ENCODE results near the gene PPTC7.

- TF ChIP-seq SNAI2 (CRISPR knock-in tag; IDR thresholded peaks at IDR 0.05) (no peak), CSRNP3 (CRISPR knock-in tag; IDR thresholded peaks at IDR 0.05) (no peak), ESRRG (CRISPR knock-in tag; IDR thresholded peaks at IDR 0.05) (no peak), BACH2 (CRISPR knock-in tag; IDR thresholded peaks at IDR 0.05; ENCODE audit: borderline replicate concordance) (no peak), ARNTL (CRISPR knock-in tag; IDR thresholded peaks at IDR 0.05; ENCODE audit: borderline replicate concordance, low read depth) (no peak), ZNF8 (CRISPR knock-in tag; IDR thresholded peaks at IDR 0.05) (no peak)
- TF ChIP-seq, protein P1, sequence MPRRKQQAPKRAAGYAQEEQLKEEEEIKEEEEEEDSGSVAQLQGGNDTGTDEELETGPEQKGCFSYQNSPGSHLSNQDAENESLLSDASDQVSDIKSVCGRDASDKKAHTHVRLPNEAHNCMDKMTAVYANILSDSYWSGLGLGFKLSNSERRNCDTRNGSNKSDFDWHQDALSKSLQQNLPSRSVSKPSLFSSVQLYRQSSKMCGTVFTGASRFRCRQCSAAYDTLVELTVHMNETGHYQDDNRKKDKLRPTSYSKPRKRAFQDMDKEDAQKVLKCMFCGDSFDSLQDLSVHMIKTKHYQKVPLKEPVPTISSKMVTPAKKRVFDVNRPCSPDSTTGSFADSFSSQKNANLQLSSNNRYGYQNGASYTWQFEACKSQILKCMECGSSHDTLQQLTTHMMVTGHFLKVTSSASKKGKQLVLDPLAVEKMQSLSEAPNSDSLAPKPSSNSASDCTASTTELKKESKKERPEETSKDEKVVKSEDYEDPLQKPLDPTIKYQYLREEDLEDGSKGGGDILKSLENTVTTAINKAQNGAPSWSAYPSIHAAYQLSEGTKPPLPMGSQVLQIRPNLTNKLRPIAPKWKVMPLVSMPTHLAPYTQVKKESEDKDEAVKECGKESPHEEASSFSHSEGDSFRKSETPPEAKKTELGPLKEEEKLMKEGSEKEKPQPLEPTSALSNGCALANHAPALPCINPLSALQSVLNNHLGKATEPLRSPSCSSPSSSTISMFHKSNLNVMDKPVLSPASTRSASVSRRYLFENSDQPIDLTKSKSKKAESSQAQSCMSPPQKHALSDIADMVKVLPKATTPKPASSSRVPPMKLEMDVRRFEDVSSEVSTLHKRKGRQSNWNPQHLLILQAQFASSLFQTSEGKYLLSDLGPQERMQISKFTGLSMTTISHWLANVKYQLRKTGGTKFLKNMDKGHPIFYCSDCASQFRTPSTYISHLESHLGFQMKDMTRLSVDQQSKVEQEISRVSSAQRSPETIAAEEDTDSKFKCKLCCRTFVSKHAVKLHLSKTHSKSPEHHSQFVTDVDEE (CRISPR knock-in tag; IDR thresholded peaks at IDR 0.05): no peak
- TF ChIP-seq, protein P2, sequence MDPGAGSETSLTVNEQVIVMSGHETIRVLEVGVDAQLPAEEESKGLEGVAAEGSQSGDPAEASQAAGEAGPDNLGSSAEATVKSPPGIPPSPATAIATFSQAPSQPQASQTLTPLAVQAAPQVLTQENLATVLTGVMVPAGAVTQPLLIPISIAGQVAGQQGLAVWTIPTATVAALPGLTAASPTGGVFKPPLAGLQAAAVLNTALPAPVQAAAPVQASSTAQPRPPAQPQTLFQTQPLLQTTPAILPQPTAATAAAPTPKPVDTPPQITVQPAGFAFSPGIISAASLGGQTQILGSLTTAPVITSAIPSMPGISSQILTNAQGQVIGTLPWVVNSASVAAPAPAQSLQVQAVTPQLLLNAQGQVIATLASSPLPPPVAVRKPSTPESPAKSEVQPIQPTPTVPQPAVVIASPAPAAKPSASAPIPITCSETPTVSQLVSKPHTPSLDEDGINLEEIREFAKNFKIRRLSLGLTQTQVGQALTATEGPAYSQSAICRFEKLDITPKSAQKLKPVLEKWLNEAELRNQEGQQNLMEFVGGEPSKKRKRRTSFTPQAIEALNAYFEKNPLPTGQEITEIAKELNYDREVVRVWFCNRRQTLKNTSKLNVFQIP (CRISPR knock-in tag; IDR thresholded peaks at IDR 0.05; ENCODE audit: borderline replicate concordance, low read depth): no peak
Measured at GRCh38 chr12:110585231-110585799, 2.2 kb upstream of the PPTC7 start.

All from SK-N-SH treated with all-trans-retinoic acid at 6 μM for 48 hours (cell line).